Astrocyte of the cerebellum (primary cell): ENCODE data around the gene ATG2B.

Experiments used
- DNase-seq: peaks from one replicate; pipeline ENCODE4 v3.0.0-alpha.2; 2011; ENCODE audit warnings: low read depth
- H3K4me3 ChIP-seq: 2 replicates; pipeline ENCODE4 v1.5.1; 2011; ENCODE audit warnings: mild to moderate bottlenecking, low read depth, low read length, moderate library complexity
- CTCF ChIP-seq: IDR thresholded peaks from 2 replicates; pipeline ENCODE4 v1.5.1; 2012; ENCODE audit warnings: low read length, low read depth, moderate library complexity, mild to moderate bottlenecking; ENCODE audit errors: missing control alignments
- in situ Hi-C: cut with HindIII; loops from 2 replicates; pipeline ENCODE4 v1.10.0; 2017; ENCODE audit warnings: low sequenced_read_pairs

Gene ATG2B

GRCh38 chr14:96267916-96268315 is 95.2 kb downstream of the ATG2B start:
- no peak for DNase-seq
- in situ Hi-C loops = no loop called here

GRCh38 chr14:96267336-96267735 is 95.8 kb downstream of the ATG2B start:
- DNase-seq = peak; percentile 36
- TF ChIP-seq CTCF = no peak
- no peak overlapping the region for H3K4me3 ChIP-seq
- in situ Hi-C loops = no loop called here

More at GRCh38 chr14:96267916-96268315, 95.2 kb downstream of the ATG2B start:
- TF ChIP-seq CTCF = no peak
- H3K4me3 ChIP-seq = no peak overlapping the region

GRCh38 chr14:96265383-96266095 is 97.6 kb downstream of the ATG2B start:
- TF ChIP-seq CTCF = no peak
- no peak for DNase-seq
- in situ Hi-C loops = no loop called here
- no peak overlapping the region for H3K4me3 ChIP-seq

GRCh38 chr14:96264853-96265252 is 98.3 kb downstream of the ATG2B start:
- no peak overlapping the region for H3K4me3 ChIP-seq
- TF ChIP-seq CTCF = peak; percentile 56
- in situ Hi-C loops = no loop called here
- DNase-seq = no peak

GRCh38 chr14:96264200-96264553 is 99.0 kb downstream of the ATG2B start:
- H3K4me3 ChIP-seq = no peak overlapping the region
- DNase-seq = no peak
- in situ Hi-C loops = no loop called here
- TF ChIP-seq CTCF = no peak

GRCh38 chr14:96263347-96264199 is 99.6 kb downstream of the ATG2B start:
- TF ChIP-seq CTCF = no peak
- in situ Hi-C loops = no loop called here
- no peak for DNase-seq
- no peak overlapping the region for H3K4me3 ChIP-seq
